GM19099 (cell line): ENCODE data around the gene LMF1.

Source experiments
- POLR2A ChIP-seq: IDR thresholded peaks from 3 replicates; pipeline ENCODE4 v1.6.1; 2011; ENCODE audit warnings: low read depth; ENCODE audit not compliant: insufficient read length; ENCODE audit errors: extremely low read depth

The LMF1 gene

GRCh38 chr16:918741-919657 is 51.8 kb downstream of the LMF1 start:
- TF ChIP-seq POLR2A: no peak

DNA sequence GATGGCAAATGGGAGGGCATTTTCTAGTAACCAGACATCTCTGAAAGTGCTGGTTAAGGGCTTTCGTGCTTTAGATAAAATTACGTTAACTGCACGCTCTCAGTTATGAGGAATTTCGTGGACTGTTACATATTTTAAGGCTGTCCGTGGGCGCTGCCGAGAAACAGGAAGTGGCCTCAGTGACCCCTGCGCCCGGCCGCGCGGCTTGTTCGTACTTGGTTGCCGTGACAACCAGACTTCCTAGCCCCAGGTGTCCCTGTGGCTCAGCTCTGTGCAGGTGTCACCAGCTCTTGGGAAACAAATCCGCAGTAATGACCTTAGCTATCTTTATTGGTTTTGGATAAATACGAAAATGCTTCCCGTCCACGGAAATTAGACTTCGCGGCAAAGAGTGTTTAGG is 52.7 kb downstream of the LMF1 start:
- TF ChIP-seq POLR2A: no peak

DNA sequence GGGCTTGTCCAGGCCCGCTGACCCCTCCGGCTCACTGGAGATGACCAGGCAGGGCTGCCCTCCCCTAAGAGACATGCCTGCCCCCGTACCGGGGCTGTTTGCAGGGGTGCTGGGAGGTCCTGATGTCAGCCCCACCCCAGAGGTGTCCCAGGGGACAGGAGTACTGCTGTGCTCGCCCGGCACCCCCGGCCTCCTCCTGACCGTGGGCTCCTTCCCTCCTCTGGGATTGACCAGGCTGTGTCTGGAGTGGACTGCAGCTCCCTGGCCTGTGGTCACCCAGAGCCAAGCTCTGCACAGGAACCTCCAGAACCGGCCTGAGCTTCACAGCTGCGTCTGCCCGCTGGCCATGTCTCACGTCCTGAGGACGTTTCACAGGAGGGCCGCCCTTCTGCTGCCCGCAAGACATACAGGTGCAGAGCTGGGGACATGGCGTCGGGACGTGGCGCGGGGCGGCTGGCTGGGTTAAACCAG is 53.2 kb downstream of the LMF1 start:
- TF ChIP-seq POLR2A: no peak

- TF ChIP-seq POLR2A: no peak
These were observed 54.6 kb downstream of the LMF1 start for GRCh38 chr16:916035-916799.

GRCh38 chr16:915546-915945 is 55.2 kb downstream of the LMF1 start:
- no peak for TF ChIP-seq POLR2A

DNA sequence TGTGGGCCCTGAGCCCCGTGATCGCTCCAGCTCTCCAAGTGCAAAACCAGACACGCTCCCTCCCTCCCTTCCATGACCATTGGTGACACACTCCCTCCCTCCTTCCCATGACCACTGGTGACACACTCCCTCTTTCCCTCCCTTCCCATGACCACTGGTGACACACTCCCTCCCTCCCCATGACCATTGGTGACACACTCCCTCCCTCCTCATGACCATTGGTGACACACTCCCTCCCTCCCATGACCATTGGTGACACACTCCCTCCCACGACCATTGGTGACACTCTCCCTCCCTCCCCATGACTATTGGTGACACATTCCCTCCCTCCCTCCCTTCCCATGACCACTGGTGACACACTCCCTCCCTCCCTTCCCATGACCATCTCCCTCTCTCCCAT is 56.3 kb downstream of the LMF1 start:
- TF ChIP-seq POLR2A: no peak

DNA sequence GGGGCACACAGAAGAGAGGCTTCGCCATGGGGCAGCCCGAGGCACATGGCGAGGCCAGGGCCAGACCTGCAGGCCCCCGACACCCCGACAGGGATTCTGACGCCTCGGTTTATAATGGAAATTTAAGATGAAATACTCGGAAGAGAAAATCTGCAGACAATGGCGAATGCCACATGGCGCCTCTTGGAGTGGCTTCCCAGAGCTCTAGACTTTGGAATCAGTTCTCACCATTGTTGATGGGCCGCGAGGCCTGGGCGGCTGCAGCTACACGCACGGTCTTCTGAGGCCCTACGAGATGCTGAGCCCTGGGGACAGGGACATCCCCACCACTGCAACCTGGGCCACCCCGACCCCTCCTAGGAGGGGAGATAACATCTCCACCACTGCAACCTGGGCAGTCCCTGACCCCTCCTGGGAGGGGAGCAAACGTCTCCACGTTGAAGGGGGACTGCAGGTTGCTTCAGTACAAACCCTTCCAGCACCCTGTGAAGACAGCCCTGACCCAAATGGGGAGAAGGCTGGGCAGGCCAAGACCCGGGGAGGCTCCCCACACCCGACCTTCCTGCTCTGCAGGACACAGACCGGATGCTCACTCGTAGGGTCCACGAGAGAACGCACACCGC is 56.9 kb downstream of the LMF1 start:
- TF ChIP-seq POLR2A: no peak

- no peak for TF ChIP-seq POLR2A
These were observed 57.8 kb downstream of the LMF1 start for GRCh38 chr16:912684-913613.

- TF ChIP-seq POLR2A: no peak
These were observed 58.5 kb downstream of the LMF1 start for GRCh38 chr16:912322-912683.

DNA sequence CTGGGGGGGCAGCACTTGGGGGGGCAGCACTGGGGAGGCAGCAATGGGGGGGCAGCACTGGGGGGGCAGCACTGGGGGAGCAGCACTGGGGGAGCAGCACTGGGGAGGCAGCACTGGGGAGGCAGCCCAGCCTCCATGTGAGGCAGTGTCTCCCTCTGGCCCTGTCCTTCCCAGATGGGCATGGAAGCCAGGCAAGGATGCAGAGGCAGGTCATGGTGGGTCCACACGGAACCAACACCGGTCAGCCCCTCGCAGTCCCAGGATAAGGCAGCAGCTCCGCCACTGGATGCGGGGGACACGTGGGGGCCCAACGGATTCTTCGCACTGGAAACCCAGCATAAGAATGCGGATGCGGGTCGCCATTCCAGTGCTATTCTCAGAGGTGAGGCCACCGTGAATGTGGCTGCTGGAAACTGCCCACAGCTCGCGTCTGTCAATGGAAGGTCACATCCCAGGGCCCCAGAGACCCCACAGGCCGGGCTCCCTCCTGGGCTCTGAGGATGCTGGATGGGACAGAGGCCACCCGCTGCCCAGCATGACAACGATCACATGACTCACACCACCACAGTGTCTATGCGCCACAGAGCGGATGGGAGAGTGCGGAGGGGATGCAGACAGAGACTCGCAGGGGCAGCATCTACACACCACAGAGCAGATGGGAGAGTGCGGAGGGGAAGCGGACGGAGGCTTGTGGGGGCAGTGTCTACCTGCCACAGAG is 59.0 kb downstream of the LMF1 start:
- no peak for TF ChIP-seq POLR2A

DNA sequence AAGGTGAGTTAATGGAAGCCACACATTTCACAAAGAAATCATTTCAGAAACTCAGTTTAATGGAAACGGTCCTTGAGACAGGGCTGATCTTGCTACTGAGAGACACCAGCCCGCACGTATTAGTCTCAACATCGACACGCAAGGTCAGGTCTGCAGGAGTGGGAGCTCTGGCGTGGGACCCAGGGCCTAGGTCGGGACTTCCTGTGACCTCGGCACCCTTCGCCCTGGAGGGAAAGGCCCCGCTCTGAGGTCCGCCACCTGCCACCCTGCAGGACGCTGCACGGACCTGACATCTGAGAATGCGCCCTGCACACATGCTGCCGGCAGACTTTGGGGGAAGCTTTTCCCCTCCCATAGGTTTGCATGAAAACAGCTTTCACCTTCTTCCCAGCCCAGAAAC is 59.7 kb downstream of the LMF1 start:
- TF ChIP-seq POLR2A: no peak

GRCh38 chr16:910181-910580 is 60.6 kb downstream of the LMF1 start:
- no peak for TF ChIP-seq POLR2A

- no peak for TF ChIP-seq POLR2A
These were observed 61.3 kb downstream of the LMF1 start for GRCh38 chr16:909281-910000.
